ENCODE data around the gene OR8G5.

Gene OR8G5

GRCh38 chr11:124285610-124286344 lies 29.6 kb downstream of the OR8G5 start:
- no peak for DNase-seq

- DNase-seq, result no peak
Observed at GRCh38 chr11:124294687-124295086, 38.5 kb downstream of the OR8G5 start.

DNA sequence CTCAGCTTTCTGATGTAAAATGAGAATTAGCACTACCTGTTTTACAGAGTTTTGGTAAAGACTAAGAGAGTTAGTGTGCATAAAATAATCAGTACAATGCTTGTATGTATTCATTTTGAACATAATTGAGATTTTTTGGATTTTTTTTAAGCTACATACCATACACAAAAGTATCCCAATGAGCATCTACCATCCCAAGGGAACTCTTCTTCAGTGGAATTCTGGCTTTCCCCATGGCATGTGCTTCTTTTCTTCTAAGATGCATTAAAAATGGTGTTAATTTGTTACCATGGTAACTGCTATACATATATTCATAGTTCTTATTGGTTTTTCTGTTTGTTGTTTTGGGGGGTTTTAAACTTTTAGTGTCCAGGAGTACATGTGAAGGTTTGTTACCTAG lies 39.8 kb downstream of the OR8G5 start:
- no peak for DNase-seq

DNA sequence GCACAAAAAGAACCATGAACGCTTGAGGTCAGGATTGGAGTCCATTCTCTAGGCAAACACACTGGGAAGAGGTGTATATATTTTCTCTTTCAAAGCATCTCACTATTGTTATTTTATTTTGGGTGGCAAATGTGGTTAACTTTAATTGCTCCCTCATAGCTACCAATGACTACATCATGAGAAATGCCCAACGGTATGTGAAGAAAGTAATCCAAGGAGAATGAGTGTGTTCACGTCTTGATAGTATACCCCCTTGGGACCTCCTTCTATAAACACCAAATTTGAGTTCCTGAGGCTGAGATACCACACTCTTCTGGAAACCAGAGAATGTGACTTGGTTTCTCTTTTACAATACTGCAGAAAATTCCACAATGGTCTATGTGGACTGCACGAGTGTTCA lies 41.7 kb downstream of the OR8G5 start:
- DNase-seq, result no peak

DNA sequence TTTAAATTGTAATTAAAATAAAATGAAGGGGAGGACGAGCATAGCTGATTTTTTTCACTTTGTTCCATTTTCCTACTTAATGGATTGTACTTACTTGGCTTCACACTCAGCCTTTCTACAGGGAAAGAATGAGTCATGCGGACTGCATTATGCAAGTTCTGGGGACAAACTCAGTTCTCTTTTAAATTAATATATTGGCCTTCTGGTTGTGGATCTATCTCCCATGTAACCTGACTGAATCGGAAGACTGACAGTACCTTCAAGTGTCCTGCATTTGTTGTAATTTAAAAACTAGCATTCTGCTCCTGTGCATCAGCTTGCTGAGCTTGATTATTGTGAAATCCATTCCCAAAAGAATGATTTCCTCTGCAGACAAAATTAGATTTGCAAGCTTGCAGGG lies 45.4 kb downstream of the OR8G5 start:
- no peak for DNase-seq

DNA sequence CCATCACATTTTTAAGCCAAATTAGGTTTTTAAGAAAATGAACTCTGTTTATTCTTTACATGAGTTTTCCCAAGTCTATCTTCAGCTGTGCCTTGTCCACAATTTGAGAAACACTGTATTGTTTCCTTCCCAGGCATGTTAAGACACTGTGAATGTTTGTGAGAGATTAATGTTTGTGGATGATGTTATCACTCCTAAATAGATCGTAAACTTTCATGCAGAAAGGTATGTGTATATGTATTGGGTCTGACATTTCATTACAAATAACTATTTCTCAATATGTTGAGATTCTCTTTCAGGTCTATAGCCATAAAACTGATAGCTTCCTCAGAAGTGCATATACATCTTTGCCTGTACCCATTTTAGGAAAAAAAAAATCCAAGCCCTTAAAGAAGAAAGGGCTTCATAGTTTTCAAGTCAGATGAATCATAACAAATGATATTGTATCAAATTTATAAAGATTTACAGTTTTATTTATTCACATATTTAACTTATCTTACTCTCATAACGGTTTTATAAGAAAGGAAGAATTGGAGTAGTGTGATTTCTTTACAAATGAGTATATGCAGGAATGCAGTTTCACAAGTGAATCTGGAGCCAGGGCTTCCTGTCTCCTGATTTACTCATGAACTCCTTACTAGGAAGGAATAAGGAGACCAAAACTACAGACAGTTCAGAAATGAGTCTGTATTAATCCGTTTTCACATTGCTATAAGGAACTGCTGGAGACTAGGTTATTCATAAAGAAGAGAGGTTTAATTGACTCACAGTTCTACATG lies 46.4 kb downstream of the OR8G5 start:
- DNase-seq, result no peak

DNA sequence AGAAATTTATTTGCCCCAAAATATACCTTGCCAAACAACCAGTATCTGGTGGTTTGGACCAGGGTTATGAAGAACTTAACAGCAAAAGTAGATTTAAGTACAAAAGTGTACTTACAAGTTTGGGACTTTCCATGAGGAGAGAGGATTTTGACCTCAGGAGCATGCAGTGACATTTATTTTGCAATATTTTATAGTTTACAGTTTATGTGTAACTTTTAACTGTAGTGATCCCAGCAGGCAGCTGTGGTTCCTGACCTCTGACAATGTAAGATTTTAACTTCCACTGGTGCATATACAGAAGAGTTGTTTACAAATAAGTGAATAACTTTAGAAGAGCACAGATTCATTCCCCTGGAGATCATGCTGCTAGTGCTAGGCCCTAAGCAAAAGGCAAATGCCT lies 50.9 kb downstream of the OR8G5 start:
- no peak for DNase-seq

DNA sequence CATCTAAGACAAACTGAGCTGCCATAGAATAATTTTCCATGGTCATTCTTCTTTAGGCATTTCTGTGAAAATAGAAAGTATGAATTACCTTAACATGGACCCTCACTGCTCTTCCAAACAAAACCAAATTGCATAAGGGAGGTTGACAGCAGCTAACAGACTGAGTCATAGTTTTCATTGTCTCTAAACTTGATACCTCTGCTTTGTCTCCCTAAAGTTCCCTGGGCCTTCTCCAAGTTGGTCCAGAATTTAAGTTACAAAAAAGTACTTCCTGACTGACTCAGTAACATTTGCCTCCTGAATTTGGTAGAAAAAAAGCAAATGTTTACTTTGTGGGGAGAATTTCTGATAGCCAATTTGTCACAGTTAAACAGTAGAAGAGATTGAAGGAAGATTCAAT lies 54.5 kb downstream of the OR8G5 start:
- no peak for DNase-seq

DNA sequence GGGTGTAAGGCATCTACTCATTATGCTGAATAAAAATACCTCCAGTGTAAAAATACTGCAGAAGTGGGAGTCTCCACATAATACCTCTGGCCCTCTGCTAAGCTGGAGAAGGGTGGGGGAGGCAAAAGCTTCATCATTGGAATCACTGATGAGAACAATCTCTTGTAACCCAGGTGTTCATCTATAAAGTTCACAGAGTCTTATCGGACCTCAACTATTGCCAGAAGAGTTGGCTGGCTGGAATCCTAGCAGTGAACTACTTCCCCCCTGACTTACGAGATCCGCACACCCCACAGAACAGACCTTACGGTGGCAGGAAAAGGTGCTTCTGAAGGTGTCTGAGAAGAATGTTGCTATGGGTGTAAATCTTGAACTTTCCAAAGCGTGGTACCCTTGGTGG lies 55.1 kb downstream of the OR8G5 start:
- no peak for DNase-seq

- no peak for DNase-seq
Observed at GRCh38 chr11:124311670-124312069, 55.5 kb downstream of the OR8G5 start.

GRCh38 chr11:124313131-124313530 lies 57.0 kb downstream of the OR8G5 start:
- DNase-seq, result no peak

- DNase-seq, result no peak
Observed at GRCh38 chr11:124313849-124314248, 57.7 kb downstream of the OR8G5 start, which contains the start of gene OR8D1. Gene OR8D1 (minus strand): TSS chr11:124313949. CDS start chr11:124310766, 3,183 bp downstream.

GRCh38 chr11:124315052-124315451 lies 58.9 kb downstream of the OR8G5 start:
- no peak for DNase-seq
